Limb (tissue), 2 donors: Measurements from ENCODE around the gene RHEX.

Experiments
- DNase-seq, 2 donors: peaks; one replicate each; pipeline ENCODE4 v3.0.0-alpha.2; 2016; ENCODE audit errors: extremely low spot score in 2 of 2

The RHEX gene

DNA sequence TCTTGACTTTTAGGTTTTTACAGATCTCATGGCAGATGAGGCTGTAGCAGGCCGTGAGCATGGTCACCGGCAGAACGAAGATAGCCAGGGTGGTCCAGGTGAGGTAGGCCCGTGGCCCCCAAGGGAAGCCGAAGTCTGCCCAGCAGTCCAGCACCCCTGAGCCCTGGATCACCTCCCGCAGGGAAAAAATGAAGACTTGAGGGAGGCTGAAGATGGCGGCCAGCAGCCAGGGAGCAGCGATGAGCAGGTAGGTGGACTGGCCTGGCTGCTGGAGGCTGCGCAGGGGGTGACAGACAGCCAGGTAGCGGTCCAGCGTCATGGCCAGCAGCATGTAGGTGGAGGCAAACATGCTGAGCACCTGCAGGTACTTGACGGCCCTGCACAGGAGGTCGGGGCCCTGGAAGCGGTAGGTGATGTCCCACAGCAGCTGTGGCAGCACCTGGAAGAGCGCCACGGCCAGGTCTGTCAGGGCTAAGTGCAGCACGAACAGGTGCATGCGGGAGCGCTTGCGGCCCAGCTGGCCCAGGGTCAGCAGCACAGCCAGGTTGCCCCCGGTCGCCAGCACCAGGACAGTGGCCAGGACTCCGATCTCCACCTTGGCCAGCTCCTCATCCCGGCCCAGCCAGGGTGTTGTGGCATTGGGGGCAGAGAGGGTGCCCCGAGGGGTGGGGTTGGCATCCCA, 63.4 kb downstream of the RHEX start:
- peak in 1 of 2 donors; percentile 26 for DNase-seq

DNA sequence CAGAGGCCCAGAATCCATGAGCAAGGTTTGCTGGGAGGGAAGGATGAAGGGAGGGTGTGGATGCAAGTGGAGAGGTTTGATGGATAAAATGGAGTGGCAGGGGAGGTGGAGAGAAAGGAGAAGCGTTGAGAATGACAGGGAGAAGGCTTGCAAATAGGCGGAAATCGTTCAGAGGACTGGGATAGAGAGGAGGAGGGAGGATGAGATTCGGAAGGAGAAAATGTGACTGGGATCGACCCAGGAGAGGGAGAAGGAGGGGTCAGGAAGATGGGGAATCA, 63.8 kb downstream of the RHEX start:
- no peak for DNase-seq

DNA sequence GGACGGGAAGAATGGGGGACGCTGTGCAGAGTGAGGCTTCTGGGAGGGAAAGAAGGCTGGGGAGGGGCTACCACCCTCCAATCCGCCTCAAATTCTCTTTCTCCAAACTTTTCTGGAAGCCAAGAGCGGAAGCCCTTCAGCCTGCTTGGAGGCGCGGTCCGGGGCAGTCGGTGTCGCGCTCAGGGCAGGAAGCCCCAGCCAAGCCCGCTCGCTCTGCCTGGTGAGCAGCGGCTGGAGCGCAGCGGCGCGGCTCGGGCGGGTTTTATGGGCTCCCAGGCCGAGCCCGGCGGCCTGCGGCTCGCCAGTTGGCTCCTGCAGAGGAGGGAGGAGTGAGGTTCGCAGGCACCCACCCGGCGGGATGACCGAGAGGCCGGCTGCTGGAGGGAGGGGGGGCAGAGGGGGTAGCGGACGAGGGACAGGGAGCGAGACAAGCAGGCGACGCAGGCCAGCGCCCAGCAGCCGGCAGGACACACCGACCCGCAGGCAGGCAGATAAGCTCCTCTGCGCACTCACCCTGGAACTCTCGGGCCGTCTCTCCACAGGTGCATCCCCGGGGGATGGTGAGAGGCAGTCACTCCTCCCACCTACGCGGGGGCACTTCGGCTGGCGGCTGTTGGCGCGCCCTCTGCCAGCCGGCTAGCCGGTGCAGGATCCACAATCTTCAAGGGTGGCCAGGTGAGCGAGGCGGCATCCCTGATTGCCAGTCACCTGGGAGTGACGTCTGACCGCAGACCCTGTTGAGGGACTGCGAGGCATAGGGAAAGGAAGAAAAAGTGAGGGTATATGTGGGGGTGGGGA, 64.4 kb downstream of the RHEX start, which contains the start of gene AVPR1B:
Gene AVPR1B, minus strand, starts transcription at position 238 of the 798 bp plus-strand sequence. CDS start 498 bp downstream, outside the sequence.
- DNase-seq: peak; percentile 42 to 70

DNA sequence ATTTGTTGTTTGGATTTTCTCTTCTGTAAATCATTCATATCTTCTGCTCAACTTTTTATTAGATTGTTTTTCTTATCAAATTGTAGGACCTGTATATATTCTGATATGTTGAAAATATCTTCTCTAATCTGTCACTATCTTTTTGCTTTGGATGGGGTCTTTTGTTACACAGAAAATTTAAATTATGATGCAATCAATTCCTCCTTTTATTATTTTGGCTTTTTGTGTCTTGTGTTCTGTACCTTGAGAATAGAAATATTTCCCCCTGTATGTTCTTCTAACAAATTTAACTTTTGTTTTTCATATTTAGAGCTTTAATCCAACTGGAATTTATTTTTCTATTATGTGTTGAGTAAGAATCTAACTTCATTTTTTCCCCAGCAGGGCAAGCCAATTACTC, 67.4 kb downstream of the RHEX start:
- no peak for DNase-seq

DNA sequence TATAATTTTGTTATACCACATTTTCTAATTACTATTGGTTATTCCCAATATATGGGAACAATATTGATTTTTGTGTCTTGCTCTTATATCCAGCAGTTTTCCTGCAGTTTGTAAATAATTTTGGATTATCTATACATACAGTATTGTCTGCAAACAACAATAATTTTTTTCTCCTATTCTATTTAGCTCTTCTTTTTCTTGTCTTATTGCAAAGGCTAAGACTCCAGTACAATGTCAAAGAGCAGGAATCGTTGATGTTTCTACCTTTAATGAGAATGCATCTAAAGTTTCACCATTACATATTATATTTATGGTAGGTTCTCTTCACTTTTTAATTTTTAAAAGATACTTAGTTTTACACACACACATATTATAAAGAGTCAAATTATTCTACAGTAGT, 68.3 kb downstream of the RHEX start:
- no peak for DNase-seq

DNA sequence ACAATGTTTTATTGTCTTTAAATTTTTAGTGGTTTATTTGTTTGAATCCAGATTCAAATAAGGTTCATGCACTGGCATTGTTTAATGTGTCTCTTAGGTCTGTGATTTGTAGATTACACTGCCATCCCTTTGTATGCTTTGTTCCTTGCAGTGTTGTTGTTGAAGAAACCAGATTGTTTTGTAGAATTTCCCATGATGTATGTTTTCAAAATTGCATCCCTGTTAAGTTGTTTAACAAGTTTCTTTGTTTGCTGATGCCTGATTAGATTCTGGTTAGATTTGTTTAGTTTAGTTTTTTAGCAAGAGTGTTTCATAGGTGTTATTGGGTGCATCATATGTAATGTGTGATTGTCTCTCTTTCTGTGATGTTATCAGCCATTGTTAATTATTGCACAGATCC, 69.7 kb downstream of the RHEX start:
- no peak for DNase-seq

DNA sequence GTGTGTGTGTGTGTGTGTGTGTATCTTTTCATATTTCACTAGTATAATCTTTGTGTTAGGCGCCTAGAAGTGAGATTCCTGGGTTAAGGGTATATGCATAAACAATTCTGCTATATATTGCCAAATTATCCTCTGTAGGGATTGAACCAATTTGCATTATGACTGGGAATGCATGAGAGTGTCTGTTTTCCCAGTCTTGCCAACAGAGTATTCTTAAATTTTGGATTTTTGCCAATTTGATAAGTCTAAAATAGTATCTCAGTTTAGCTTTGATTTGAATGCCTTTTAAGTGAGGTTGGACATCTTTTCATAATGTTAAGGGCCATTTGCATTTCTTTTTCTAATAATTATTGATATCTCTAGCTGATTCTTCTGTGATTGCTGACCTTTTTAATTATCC, 72.4 kb downstream of the RHEX start:
- no peak for DNase-seq

DNA sequence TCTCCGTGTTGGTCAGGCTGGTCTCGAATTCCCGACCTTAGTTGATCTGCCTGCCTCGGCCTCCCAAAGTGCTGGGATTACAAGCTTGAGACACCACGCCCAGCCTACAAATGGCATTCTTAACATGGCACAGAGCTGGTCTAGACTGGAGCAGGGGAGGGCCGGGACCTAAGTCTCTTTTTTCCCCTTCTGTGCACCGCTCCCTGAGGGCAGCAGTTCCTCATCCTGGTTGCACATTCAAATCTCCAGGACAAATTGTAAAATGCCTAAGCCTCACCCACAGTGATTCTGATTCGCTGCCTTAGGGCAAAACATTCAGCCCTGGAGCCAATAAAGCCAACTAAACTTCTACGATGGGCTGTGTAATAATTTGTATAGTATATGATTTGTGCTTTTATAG, 74.4 kb downstream of the RHEX start:
- DNase-seq: no peak

DNA sequence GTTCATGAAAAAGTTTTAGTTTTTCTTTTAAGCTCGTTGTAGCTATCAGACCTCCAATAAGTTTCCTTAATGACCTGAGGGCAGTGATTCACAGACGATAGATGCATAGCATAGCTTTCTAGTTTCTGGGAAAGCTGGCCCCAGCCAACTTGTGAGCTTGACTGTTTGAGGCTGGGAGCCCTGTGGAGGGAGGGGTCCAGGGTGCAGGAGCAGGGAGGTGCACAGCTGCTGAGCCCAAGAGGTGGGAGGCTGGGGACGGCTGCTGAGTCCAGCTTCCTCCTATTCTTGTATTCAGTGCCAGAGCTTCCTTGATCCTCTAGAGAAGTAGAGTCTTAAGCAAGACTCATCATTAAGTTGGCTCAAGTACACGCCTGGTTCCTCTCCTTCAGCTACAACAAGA, 75.2 kb downstream of the RHEX start:
- DNase-seq: no peak

DNA sequence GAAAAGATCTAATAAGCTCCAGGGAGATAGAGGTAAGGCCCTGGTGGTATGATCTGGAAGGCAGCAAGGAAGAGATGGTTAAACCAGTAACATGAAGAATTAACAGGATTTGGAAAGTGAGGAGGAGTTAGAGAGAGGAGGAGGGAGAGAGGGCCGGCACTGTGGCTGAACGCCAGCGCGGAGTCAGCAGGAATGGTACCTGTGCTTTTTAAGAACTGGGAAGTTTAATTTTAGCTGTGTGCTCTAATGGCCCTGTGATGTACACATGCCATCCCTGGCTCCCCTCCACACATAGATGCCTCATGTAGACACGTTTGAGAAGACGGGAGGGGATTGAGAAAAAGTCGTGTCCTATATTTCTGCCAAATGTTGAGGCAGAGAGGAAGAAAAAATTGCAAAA, 78.1 kb downstream of the RHEX start:
- DNase-seq: no peak

DNA sequence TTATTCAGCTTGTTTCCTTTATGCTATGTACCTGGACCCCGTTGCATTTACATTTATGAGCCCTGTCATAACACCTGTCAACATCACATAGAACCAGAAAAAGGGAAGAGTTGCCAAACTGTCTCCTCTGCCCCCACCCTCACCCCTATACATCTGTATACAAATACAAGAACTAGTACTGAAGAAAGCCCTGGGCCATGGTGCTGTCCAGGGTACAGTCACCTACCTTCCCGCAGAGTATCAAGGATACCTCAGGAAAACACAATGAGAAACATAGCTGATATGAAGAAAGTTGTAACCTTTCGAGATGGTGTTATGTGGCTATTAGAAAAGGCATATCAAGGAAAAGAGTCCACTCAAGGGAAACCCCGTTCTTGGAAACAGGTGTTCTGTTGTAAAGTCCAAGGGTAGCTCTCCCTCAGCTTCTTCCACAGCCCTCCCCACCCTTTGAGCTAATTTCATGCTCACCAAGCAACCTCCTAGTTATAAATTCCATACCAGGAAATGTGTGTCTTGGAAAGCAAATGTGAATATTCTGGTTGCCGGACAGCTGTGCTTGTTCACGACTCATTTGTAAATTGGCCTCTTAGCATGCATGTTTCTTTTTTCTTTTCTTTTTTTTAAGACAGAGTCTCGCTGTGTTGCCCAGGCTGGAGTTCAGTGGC, 80.9 kb downstream of the RHEX start:
- no peak for DNase-seq

DNA sequence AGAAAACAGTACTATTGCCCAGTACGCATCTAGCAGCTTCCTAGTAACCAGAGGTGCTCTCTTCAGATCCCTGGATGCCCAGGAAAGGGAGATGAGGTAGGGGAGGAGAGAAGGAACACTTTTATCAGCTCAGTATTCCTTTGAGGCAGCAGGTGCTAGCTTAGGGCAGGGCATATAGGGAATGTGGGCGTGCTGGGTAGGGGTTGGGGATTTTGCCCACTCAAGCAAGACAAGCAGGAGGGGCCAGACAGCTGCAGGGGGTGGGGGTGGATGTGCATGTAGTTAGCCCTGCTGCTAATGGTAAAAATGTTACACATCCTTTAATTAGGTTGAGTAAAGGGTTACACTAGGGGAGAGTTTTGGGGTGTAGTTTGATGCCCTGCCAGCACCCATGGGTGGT, 82.3 kb downstream of the RHEX start:
- DNase-seq: no peak

DNA sequence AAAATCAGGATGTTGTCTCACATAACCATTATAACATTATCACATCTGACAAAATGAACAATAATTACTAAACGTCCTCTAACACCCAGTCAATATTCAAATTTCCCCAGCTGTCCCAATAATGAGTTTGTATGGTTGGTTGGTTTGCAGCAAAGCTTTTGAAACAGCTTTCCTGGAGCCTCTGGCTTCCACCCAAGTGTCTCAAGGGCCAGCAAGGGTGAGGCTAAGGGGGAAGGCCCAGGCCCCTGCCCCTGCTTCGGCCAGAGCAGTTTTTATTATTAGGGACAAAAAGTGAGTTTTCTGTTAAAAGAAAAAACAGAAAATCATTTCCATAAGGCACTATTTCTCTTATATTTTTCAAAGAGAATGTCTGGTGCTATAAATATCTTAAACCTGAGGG, 83.3 kb downstream of the RHEX start:
- DNase-seq: no peak

DNA sequence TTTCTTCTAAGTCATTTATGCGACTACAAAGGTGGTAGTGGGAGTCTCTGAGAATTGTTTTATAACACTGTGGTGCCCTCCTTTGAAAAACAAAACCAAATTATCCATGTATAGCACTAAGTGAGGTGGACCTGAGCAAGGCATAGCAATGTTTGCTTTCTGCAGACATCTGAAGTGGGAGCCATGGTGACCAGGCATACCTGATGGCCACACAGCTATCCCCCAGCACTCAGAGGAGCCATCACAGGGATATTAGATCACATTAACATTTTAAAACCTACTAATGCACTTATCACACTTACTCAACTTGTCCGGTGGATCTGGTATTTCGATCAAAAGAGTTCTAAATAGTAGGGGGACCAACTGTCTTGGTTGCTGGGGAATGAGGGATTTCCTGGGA, 89.0 kb downstream of the RHEX start:
- no peak for DNase-seq

DNA sequence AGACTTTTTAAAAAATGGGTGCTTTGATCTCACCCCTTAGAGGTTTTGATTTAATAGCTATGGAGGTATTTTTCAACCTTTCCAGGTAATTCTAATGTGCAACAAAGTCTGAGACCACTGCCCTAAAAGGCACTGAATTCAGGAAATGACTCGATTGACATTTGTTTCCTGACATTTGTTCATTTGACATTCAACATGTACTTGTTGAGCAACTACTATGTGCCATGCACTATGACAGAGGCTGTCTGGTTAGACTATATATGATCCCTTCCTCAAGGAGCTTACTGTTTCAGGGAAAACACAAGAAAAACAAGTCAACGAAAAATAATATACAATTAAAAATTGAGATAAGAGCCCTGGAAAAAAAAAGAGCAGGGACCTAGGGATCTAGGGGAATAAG, 89.8 kb downstream of the RHEX start:
- DNase-seq: no peak

DNA sequence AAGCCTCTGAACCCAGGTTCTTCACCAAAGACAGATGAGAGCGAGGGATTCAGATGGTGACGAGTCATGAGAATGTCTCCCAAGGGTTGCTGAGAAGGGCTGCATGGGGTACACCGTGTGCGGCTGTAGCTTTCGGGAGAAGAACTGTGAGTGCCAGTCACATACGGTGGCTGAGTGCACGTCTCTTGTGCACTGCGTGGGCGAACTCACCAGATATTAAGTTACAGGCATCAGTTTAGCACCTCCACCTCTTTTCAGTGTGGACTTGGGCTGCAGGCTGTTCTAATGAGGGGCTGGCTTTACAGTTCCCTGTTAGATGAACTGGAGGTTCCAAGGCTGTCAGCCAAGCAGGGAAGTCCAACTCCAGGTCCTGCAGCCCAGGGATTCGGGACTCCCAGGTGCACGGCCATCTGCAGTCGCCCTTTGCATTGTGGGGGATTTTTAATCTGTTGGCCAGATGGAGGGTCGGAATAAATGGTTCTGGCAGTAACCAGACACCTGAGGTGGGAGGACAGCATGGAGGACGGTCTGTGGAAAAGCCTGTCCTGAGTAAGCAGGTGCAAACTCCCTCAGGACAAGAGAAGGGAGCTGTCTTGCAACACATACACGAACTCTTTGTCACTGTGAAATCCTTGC, 90.7 kb downstream of the RHEX start:
- peak; percentile 62 to 63 for DNase-seq

DNA sequence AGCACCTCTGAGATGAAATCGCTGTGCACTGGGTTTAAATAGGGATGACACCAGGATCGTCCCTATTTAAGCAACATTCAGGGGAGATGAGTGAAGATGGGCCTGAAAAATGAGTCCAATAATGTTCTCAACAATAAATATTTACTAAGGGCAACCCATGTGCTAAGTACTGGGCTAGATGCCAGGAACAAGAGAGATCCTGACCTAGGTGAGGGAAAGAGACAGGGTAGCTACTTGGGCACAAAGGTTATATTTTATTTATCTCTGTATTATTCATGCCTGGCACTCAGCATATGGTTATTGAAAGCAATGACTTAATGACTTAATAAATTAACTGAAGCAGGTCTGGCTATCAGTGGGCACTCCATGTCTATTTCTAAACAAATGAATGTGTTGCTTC, 91.6 kb downstream of the RHEX start:
- no peak for DNase-seq

DNA sequence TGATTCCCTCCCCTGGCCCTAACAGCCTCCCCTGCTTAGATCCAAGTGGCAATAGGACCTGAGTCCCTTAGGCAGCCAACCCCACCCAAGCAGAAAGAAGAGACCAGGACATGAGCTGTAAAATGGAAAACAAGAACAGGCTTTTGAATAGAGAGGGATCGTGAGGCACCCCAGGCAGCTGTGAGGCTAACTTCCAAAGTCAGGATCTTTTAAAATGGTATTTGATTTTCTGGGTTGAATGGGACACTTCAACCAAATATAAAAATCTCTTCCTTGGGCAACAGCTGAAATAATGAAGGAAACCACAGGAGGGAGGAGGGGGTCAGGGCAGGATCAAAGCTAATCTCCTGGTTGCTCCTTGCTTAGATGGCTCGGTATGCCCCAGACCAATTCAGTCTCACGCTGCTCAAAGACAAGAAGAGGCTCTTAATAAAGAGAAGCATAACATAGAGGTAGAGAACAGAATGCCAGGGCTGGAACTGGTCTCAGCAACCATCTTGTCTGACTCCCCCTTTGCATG, 92.9 kb downstream of the RHEX start:
- no peak for DNase-seq
